NCI-H2171 treated with DMSO at 0.1 percent for 48 hours (cell line): Measurements from ENCODE around the gene GPX4.

ENCODE experiments used
- DNase-seq: peaks from one replicate; lab custom pipeline; 2025; lab: John Stamatoyannopoulos, UW

GPX4 gene

DNA sequence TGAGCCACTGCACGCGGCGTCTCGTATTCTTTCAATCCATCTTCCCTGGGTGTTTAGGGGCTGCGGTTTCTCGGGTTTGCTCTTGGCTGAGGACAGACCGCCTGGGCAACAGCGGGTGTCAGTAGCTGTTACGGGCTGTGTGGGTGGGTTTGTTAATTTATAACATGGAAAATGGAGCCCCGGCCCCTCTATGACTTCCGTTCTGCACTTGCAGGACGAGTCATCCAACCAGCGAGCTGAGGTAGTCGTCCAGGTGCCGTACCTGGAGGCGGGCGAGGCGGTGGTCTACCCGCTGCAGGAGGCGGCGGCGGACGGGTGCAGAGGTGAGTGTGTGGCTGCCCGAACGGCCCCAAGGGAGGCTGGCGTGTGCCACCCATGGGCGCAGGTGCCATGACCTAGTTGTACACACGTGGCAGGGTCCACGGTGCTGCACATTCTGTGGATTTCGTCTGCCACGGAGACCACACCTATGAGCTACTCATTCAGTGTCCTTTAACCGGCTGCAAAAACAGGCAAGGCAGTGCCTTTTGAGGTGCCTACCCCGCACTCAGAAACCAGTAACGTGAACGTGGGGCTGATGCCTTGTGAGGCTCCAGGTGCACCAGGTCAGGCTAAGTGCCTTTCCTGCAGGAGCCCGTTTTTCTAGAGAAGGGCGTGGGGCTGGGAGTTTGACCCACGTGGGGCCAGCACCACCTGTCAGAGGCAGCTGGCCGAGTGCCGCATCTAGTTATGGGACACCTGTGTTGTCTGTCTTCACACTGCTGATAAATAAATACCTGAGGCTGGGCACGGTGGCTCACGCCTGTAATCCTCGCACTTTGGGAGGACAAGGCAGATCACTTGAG, 19.5 kb upstream of the GPX4 start:
- DNase-seq = peak; percentile 77

DNA sequence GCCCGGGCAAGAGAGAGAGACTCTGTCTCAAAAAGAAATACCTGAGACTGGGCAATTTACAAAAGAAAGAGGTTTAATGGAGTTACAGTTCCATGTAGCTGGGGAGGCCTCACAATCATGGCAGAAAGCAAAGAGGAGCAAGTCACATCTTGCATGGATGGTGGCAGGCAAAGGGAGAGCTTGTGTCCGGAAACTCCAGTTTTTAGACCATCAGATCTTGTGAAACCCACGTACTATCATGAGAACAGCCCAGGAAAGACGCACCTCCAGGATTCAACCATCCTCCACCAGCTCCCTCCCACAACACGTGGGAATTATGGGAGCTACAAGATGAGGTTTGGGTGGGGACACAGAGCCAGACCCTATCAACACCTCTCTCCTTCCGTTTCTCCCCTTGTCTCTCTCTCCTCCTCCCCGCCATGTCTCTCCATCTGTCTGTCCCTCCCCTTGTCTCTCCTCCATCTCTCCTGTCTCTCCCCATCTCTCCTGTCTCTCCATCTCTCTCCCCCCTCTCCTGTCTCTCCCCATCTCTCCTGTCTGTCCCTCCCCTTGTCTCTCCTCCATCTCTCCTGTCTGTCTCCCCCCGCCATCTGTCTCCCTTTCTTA, 18.6 kb upstream of the GPX4 start:
- no peak for DNase-seq

DNA sequence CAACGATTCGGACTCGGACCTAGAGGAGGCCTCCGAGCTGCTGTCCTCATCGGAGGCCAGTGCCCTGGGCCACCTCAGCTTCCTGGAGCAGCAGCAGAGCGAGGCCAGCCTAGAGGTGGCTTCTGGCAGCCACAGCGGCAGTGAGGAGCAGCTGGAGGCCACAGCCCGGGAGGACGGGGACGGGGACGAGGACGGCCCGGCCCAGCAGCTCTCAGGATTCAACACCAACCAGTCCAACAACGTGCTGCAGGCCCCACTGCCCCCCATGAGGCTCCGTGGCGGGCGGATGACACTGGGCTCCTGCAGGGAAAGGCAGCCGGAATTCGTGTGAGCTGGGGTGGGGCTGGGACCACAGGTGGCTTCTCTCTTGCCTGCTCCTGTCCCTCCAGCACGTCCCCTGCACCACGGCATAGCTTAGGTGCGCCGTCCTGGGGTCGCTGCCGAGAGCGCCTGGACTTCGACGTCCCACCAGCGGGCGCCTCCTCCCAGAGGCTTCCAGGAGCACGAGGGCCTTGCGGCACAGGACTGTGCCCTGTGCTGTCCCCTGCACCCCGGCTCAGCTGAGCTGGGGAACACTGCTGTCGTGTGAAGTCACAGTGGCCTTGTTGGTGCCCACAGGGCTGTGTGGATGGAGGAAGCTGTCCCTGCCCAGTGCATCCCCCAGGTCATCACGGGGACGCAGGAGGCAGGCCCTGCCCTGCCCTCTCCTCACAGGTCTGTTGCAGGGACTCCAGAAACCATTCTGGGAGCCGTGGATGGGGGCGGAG, 17.9 kb upstream of the GPX4 start:
- no peak for DNase-seq

DNA sequence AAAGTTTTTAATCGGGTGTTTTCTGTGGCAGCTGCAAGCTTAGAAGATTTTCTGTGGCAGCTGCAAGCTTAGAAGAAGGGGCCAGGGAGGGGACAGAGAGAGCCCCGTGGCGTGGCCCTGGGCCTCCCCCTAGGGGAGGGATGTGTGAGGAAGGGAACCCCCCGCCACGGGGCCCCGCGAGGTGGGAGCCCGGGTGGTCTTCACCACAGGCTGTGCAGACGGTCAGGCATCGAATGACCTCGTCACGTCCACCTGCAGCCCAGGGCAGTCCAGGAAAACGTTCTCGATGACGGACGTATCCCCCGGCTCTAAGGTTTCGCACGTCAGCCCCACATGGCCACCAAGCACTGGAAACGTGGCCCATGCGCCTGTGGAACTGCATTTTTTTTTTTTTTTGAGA, 17.2 kb upstream of the GPX4 start:
- DNase-seq = no peak

DNA sequence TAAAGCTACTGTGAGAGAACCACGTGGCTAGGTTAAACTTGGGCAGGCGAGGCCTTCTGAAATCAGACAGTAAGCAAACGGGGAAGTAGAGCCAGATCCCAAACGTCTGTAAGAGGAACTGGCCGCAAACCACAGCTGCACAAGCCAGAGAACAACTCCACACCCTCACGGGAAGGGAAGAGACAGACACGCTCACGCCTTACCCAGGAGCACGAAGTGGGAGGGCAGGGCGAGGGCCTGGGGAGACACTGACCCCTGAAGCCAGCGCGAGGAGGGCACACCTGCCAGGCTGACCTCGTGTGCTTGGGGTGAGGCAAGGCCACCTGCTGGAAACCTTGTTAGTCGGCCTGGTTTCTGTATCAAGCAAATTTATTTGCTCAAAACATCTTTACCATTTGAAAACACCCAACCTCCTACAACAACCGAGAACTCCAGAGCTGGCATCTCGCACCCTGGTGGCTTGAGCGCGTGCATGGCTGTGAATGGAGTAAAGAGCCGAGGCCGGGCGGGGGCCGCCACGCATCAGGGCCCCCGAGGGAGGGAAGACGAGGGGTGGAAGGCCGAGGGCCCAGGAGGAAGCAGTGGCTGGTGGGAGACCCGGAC, 15.9 kb upstream of the GPX4 start:
- no peak for DNase-seq

DNA sequence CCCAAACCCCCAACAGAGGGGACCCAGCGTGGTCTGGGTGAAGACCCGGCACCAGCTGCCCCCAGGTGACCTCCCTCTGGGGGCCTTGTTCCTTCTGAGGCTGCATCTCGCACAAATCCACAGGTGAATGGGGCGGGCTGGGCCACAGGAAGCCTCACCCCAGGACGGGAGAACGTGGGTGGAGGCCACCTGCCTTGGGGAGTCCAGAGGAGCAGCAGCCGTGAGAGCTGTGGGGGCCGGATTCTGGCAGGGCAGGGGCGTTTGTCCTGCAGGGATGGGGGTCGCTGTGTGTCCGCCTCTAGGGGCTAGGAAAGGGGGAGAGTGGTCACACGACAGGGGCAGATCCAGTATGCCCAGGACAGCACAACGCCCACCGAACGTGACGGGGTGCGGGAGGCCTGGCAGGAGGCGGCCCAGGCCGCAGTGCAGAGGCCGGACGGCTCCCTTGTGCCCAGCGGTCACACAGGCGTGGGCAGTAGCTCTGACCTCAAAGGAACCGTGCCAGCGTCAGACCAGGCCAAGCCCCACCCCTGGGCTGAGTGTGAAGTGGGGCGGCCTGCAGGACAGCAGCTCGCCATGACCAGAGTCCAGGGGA, 15.3 kb upstream of the GPX4 start:
- DNase-seq = no peak

DNA sequence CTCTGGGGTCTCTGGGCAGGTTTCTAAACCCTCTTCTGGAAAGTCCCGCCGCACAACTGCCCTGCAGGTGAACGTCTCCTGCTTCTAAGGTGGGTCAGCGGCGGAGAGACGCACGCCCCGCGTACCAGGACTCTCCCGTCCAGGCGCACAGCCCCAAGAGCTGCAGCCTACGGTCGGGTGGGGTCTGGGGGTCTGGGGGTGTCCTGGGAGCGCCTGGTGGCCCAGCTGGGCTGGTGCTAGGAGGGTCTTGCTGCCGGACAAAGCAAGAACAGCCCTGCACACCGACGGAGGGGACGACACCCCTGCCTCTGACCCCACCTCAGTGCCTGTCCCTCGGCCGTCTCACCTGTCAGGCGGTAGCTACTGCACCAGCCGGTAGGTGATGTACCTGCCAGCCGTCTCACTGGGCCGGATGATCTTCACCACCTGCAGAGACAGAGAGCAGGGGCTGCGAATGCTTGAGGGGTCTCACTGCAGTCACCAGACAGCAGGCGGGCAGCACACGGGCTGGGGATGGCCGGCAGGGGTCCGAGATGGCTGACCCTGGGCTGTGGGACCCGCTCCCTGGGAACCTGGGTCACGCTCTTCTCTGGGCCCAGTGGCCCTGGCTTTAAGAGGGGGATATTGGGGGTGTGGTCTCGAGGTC, 14.5 kb upstream of the GPX4 start:
- DNase-seq = no peak

DNA sequence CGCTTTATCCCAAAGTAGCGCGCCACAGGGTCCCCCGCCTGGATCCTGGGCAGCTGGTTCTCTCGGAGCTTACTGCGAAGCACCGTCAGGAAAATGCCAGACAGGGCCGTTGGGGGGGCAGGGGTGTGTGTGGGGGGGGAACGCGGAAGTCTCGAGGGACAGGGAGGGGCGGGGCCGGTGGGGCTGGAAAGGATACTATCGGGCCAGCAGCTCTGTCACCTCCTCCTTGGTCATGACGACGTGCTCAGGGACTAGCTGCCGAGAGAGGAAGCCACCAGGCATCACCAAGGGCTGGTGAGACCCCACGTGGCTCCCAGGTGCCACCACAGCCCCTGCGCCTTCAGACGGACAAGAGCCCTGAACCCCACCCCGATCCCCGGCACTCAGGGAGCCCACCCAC, 13.9 kb upstream of the GPX4 start:
- DNase-seq = no peak

DNA sequence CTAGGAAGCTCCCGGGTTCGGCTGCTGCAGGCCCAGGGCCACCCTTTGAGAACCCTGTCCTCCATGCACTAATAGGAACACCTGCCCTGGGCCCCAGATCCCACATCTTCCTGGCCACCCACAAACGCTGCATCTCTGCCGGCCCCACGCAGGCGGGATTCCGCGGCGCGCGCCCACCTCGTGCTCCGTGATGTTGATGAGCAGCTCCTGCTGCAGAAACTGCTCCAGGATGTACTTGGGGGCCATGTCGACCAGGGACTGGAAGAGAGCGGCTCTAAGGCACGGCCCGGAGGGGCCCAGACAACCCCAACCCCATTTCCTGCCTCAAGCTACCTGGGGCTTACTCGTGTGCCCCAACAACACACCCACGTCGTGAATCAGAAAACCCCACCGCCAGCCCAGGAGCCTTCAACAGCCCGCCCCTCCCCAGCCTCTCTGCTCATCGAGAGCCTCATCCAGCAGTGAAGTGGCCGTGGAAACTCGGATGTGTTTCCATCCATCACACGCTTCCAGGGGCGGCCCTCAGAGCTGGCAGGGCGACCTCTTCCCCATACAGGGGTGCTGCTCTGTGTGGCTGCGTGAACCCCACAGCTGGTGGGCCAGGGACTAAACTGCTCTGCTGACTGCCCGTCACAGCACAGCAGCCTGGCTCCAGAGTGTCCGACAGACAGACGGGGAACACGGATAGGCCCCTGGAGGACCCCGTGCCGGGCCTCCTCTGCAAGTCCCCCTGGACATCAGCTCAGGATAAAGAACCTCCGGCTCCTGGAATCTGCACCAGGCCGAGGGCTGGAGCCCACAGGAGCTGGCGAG, 12.9 kb upstream of the GPX4 start:
- DNase-seq = no peak

DNA sequence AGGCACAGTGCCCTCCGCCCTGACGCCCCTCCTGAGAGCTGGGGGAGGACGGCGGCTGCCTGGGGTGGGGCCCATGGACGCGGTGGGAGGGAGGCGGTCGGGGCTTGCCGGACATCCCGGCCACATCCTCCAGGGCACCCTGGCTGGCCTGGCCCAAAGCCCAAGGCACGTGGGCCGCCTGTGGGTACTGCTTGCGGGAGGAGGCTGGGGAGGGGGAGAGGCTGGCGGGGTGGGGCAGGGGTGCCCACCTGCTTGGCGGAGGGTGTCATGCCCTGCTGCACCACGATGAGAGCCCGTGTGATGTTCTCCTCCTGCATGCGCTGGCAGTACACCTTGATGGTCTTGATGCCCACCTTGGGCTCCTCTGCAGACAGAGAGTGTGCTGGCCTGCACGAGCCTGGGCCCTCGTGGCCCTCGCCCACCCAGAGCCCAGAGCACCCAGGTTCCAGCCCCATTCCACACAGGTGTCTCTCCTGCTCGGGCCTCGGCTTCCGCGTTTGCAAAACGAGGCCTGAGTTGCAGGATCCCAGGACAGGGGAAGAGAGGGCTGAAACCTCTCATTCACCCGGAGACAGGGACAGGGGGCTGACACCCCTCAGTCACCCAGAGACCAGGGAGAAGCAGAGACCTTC, 12.1 kb upstream of the GPX4 start:
- no peak for DNase-seq

DNA sequence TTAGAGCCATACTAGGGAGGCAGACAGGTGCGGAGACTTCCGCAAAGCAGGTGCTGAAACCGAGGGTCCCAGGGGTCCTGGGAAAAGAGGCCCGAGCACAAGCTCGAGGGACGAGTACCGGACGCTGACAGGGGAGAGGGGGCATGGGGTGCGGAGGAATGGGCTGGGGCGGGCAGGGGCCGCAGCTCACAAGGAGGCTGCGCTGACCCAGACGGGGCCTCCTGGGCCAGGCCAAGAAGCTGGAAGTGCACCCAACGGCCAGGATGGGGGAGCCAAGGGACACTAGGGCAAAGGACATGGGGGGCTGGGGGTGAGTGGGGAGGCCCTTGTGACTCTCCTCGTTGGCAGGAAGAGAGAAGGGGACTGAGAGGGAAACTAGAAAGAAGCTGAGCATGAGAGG, 10.5 kb upstream of the GPX4 start:
- DNase-seq = no peak

DNA sequence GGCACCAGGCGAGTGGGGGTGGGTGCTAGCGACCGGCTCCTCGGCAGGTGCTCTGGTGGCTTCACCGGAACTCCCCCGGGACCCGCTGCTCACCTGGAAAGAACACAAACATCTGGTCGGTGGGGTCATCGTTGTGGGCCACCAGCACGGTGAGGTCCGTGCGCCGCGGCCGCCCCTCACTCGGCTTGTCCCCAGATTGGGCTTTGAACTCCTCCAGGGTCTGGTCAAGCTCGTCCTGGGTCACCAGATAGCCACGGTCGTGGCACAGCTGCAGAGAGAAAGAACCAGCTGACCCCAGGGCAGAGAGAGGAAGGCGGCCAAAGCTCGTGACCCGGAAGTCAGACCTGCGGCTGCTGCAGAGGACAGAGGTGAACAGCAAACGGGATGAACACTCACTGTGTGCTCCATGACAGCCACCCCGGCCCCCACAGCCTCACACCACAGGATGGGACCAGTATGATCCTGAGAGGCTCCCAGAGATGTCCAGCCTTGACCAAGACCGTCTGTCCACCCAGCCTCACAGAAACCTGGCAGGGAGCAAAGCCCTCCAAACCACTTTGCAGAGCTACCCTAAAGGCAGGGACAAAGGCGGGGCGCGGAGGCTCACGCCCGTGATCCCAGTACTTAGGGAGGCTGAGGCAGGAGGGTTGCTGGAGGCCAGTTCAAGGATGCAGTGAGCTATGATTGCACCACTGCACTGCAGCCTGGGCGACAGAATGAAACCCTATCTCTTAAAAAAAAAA, 9.8 kb upstream of the GPX4 start:
- no peak for DNase-seq

DNA sequence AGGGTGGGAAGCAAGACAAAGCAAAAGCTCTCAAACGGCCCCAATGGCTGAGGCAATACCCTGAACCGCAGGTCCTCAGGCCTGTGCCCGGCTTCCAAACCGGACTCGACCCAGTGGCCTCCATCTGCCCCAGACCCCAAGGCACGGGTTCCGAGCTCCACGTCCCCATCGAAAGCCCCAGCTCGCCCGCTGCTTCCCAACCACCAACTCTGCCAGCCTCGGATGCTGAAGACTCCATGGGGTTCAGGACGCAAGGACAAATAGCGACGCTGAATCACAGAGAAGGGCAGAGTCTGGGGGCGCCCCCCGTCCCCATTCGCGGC, 9.2 kb upstream of the GPX4 start:
- DNase-seq = no peak

DNA sequence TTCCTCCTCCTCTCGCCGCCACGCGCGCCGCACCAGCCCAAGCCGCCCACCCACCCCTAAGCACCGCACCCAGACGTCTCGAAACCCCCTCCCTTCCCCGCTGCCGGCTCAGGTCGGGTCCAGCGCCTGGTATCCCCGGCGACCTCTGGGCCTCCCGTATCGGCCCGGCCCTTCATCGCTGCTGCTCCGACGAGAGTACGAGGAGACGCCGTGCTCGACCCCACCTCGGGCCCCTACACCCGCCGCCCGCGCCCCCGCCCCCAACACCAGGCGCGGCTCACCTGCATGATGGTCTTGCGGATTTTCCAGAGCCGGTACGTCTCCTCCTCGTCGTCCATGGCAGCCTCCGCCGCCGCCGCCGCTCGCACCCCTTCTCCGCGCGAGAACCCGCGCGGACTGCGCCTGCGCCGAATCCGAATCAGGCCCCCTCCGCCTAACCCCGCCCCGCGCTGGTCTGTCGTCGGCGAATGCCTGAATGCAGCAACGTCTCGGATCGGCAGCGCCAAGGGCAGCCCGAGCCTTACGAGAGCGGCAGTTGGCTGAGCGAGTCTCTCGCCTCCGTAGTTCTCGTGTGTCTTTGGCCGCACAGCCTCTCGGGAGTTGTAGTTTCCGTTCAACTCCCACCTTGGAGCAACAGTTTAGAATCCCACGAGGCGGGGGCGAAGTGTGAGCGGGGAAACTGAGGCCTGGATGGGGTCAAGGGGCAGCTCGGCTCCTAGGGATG, 8.7 kb upstream of the GPX4 start, which contains the start of gene POLR2E:
Gene POLR2E (minus strand): TSS at position 398 of the 724 bp plus-strand sequence. CDS start 60 bp downstream, at position 338.
- peak; percentile 96 for DNase-seq

DNA sequence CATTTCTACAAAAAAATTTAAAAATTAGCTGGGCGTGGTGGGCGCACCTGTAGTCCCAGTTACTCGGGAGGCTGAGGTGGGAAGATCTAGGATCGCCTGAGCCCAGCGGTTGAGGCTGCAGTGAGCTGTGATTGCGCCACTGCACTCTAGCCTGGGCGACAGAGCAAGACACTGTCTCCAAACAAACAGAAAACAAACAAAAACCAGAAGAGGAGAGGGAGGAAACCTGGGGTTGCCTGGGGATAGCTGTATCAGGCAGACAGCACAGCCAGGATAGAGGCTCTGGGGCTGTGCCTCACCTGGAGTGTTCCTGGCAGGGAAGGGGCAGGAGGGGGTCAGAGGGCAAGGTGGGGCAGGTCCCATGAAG, 6.0 kb upstream of the GPX4 start:
- no peak for DNase-seq

DNA sequence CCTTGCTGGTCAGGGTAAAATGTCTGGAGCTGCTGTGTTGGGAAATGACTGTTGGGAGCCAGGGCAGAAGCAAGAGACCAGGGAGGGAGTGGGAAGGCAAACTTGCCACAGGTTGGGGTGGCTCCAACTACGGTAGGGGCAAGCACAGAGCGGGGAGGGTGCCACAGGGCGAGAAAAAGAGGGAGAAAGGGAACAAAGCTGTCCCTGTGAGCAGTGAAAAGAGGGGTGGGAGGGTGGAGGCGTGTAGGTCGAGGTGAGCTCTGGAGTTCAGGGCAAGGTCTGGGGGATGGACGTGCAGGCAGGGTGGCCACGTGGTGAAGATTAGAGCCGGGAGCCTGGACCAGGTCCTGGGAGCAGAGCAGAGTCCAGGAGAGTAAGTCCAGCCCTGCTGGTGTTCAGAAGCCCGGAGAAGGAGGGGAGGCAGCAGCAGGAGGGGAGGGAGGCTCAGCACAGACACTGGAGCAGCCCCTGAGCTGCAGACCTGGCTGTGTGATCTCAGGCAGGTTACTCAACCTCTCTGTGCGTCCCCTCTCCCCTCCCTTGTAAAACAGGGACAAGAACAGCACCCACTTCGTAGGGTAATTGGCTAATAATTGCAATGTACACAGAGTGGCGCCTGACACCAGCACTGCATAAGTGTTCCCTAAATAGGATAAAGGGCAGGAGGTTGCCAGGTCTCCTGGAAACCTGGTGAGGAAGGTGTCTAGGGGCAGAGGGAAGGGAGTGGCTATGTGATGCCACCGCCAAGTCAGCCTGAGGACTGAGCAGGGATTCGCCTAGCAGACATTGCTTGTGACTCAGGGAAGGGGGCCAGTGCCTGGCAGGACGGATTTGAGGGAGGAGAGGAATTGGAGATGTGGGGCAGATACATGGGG, 5.4 kb upstream of the GPX4 start:
- DNase-seq = no peak

DNA sequence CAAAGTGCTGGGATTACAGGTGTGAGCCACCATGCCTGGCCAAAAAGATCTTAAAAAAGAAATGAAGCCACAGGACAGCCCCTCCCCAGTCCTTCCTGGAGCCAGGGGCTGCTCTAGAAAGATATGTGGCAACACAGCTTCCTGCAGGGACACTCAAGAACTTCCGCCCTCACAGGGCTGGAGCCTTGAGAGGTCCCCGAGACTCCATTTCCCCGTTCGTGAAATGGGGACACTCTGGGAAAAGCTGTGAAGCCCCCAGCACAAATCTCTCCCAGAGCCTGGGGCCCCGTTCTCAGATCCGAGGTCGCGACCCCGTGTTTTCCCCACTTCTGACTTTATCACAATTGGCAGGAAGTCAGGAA, 2.5 kb upstream of the GPX4 start:
- DNase-seq = no peak
